Right lobe of liver (tissue), 6 donors: ENCODE measurements around the gene MCM3AP. TPM values are rescaled to one million over a fixed set of nuclear protein-coding genes. Genes with fewer than 3 reads are reported as not detected.

Experiments
- ATAC-seq, 4 donors: fragments of 200-7000 bp; cut with Tn5 transposase; one replicate each; pipeline ENCODE4 v1.9.1; 2020; ENCODE audit warnings: mild to moderate bottlenecking in 4 of 4, moderate library complexity in 4 of 4
- DNase-seq, 3 donors: peaks; one replicate each; pipeline ENCODE4 v3.0.0-alpha.2; 2020
- H3K27ac ChIP-seq, 3 donors: fragments of 200-600 bp; one replicate each; pipeline ENCODE4 v1.8.0; 2022
- H3K27me3 ChIP-seq, 2 donors: fragments of 200-600 bp; one replicate each; pipeline ENCODE4 v1.8.0; 2022
- H3K36me3 ChIP-seq, 4 donors: fragments of 200-600 bp; sonication (generic) in 1 of 4; one replicate each; pipeline versions ENCODE4 v1.5.1 to v1.8.0; 2017 to 2022; ENCODE audit warnings: control low read depth in 1 of 4
- H3K4me1 ChIP-seq, 4 donors: fragments of 200-600 bp; sonication (generic) in 1 of 4; one replicate each; pipeline versions ENCODE4 v1.5.1 to v1.8.0; 2017 to 2022; ENCODE audit warnings: control low read depth in 1 of 4
- H3K4me3 ChIP-seq, 3 donors: fragments of 200-600 bp; one replicate each; pipeline ENCODE4 v1.8.0; 2022
- H3K9me3 ChIP-seq, 4 donors: fragments of 200-600 bp; sonication (generic) in 1 of 4; one replicate each; pipeline versions ENCODE4 v1.5.1 to v1.8.0; 2017 to 2022; ENCODE audit warnings: control low read depth in 1 of 4
- CTCF ChIP-seq, 4 donors: fragments of 200-600 bp in 3 of 4; fragments of 450-650 bp in 1 of 4; IDR thresholded peaks; one replicate each; pipeline versions ENCODE4 v1.5.1 to v1.8.0; 2016 to 2022; ENCODE audit warnings: antibody characterized with exemption in 4 of 4, mild to moderate bottlenecking in 2 of 4
- POLR2A ChIP-seq: fragments of 450-650 bp; IDR thresholded peaks from one replicate; pipeline ENCODE4 v1.6.1; 2017; ENCODE audit warnings: antibody characterized with exemption, mild to moderate bottlenecking
- WGBS: methylation state at CpG from one replicate; pipeline ENCODE4 v1.1.6; 2018; ENCODE audit warnings: low coverage, low lambda C conversion rate; ENCODE audit not compliant: insufficient coverage; ENCODE audit errors: missing lambda C conversion rate; 5-methylcytosine and 5-hydroxymethylcytosine counted together
- intact Hi-C, 2 donors: fragments of 100-400 bp; cut with DNase I; formaldehyde crosslinking; loops; one replicate each; pipeline versions ENCODE4 v1.11.2 to v1.14.1; 2022
- total RNA-seq, 6 experiments: library from RNA; depleted of rRNA in 2 of 6; stranded (reverse); fragments of >200 nt in 2 of 6; fragmentation: NEBNext Ultra II Directional in 3 of 6; extraction: Animal tissue kit (Norgen Biotek cat#: 25700) in 3 of 6; gene quantifications; one replicate each; pipeline versions ENCODE4 v1.1.0 to v1.2.4, GENCODE V29; 2016 to 2023
- donor health status: DM: no; HTN: yes; CAD: no.
- donor health status: DM: no; HTN: no; CAD: no.
- donor health status: DM: no; HTN: no; CAD: no.
- donor health status: DM: no; HTN: yes; CAD: no.
- donor health status: DM: no; HTN: yes; CAD: no.

Gene MCM3AP
- total RNA-seq, 6 experiments from 2014 or later = 34.4 to 44.6 (median 40.7) TPM

- Histone ChIP-seq H3K27me3 (no peaks in the 10 kb centered on the region), H3K27ac (peak within 1 kb of the TSS; percentile 75 to 94 (median 82)), H3K9me3 (no peaks in the 10 kb centered on the region), H3K36me3 (peaks cover 0 to 18% (median 4%) of the 10 kb centered on the region in 4 donors), H3K4me3 (peak within 1 kb of the TSS; percentile 82 to 90 (median 84)), H3K4me1 (peaks cover 1 to 34% (median 15%) of the 10 kb centered on the region in 4 donors)
- peak; percentile 74 for TF ChIP-seq POLR2A
- peak; percentile 12 to 42 (median 28) for TF ChIP-seq CTCF (IDR thresholded peaks at IDR 0.05)
- WGBS = 2% methylated on average over 23 of the region's 105 CpGs
- ATAC-seq (peak; percentile 95 to 98 (median 96)), DNase-seq (peak; percentile 90 to 92 (median 91))
- intact Hi-C loops = no loop called here
These were observed 593 bp upstream of the MCM3AP start, which contains the start of gene YBEY for GRCh38 chr21:46285761-46286647. Gene YBEY, plus strand, starts transcription at chr21:46286342. Its CDS starts 572 bp downstream, at chr21:46286914.

- Histone ChIP-seq H3K4me3 (no peak overlapping the region), H3K27ac (no peak overlapping the region), H3K27me3 (no peaks in the 10 kb centered on the region), H3K9me3 (no peaks in the 10 kb centered on the region), H3K4me1 (peaks cover 1 to 34% (median 15%) of the 10 kb centered on the region in 4 donors), H3K36me3 (peaks cover 0 to 31% (median 12%) of the 10 kb centered on the region in 4 donors)
- ATAC-seq (no peak), DNase-seq (no peak)
- 100% methylated on average over 1 of the region's 1 CpG for WGBS
- TF ChIP-seq POLR2A (no peak), CTCF (IDR thresholded peaks at IDR 0.05) (no peak)
- intact Hi-C loops = no loop called here
These were observed 678 bp downstream of the MCM3AP start for GRCh38 chr21:46284733-46285132.

- no peak overlapping the region for H3K27ac ChIP-seq
- no peaks in the 10 kb centered on the region for H3K27me3 ChIP-seq
- H3K9me3 ChIP-seq = no peaks in the 10 kb centered on the region
- H3K36me3 ChIP-seq = peaks cover 0 to 36% (median 16%) of the 10 kb centered on the region in 4 donors
- no peak overlapping the region for H3K4me3 ChIP-seq
- intact Hi-C loops = no loop called here
- peaks cover 1 to 34% (median 15%) of the 10 kb centered on the region in 4 donors for H3K4me1 ChIP-seq
- TF ChIP-seq CTCF (IDR thresholded peaks at IDR 0.05) (no peak), POLR2A (no peak)
- no peak for DNase-seq
- 56% methylated on average over 15 of the region's 15 CpGs for WGBS
- no peak for ATAC-seq
These were observed 1.2 kb downstream of the MCM3AP start for GRCh38 chr21:46284077-46284644.

GRCh38 chr21:46274797-46275390, 10.5 kb downstream of the MCM3AP start:
- Histone ChIP-seq H3K36me3 (peaks cover 13 to 96% (median 62%) of the 10 kb centered on the region in 4 donors), H3K27ac (no peak overlapping the region), H3K4me3 (no peak overlapping the region), H3K4me1 (no peaks in the 10 kb centered on the region), H3K27me3 (no peaks in the 10 kb centered on the region), H3K9me3 (no peaks in the 10 kb centered on the region)
- DNase-seq (no peak), ATAC-seq (no peak)
- TF ChIP-seq CTCF (IDR thresholded peaks at IDR 0.05) (no peak), POLR2A (no peak)
- intact Hi-C loops = no loop called here
- 89% methylated on average over 11 of the region's 11 CpGs for WGBS
